ENCODE data around the gene TGM2.
"Not testable (repeated sequence)": the region's sequence is repeated elsewhere in the genome, so short reads cannot be mapped to it uniquely, and the experiment has no call there.

TGM2 gene

GRCh38 chr20:38112261-38112929 is 52.7 kb downstream of the TGM2 start:
- in situ Hi-C loops (cut with HindIII; ENCODE audit: low pct_ligation_motif_present, low pct_unique_long_range_greater_than_20kb, low sequenced_read_pairs), result no loop called here

GRCh38 chr20:38111366-38112232 is 53.5 kb downstream of the TGM2 start:
- in situ Hi-C loops (cut with HindIII; ENCODE audit: low pct_ligation_motif_present, low pct_unique_long_range_greater_than_20kb, low sequenced_read_pairs), result no loop called here

More at GRCh38 chr20:38112261-38112929, 52.7 kb downstream of the TGM2 start:
- DNase-seq, result no peak

GRCh38 chr20:38110525-38111178 is 54.4 kb downstream of the TGM2 start:
- in situ Hi-C loops (cut with HindIII; ENCODE audit: low pct_ligation_motif_present, low pct_unique_long_range_greater_than_20kb, low sequenced_read_pairs), result no loop called here
- no peak for DNase-seq

More at GRCh38 chr20:38111366-38112232, 53.5 kb downstream of the TGM2 start:
- no peak for DNase-seq

- in situ Hi-C loops (cut with HindIII; ENCODE audit: low pct_ligation_motif_present, low pct_unique_long_range_greater_than_20kb, low sequenced_read_pairs), result no loop called here
- DNase-seq, result peak; percentile 50
These were observed 55.2 kb downstream of the TGM2 start for GRCh38 chr20:38109591-38110524.

- in situ Hi-C loops (cut with HindIII; ENCODE audit: low pct_ligation_motif_present, low pct_unique_long_range_greater_than_20kb, low sequenced_read_pairs), result no loop called here
- DNase-seq, result no peak
These were observed 56.0 kb downstream of the TGM2 start for GRCh38 chr20:38108986-38109541.

GRCh38 chr20:38108438-38108985 is 56.6 kb downstream of the TGM2 start:
- in situ Hi-C loops (cut with HindIII; ENCODE audit: low pct_ligation_motif_present, low pct_unique_long_range_greater_than_20kb, low sequenced_read_pairs), result no loop called here
- no peak for DNase-seq

GRCh38 chr20:38107916-38108315 is 57.2 kb downstream of the TGM2 start:
- in situ Hi-C loops (cut with HindIII; ENCODE audit: low pct_ligation_motif_present, low pct_unique_long_range_greater_than_20kb, low sequenced_read_pairs); DNase-seq: not testable (repeated sequence)

- DNase-seq; in situ Hi-C loops (cut with HindIII; ENCODE audit: low pct_ligation_motif_present, low pct_unique_long_range_greater_than_20kb, low sequenced_read_pairs): not testable (repeated sequence)
These were observed 57.7 kb downstream of the TGM2 start for GRCh38 chr20:38107386-38107785.

- no peak for DNase-seq
- in situ Hi-C loops (cut with HindIII; ENCODE audit: low pct_ligation_motif_present, low pct_unique_long_range_greater_than_20kb, low sequenced_read_pairs), result no loop called here
These were observed 58.6 kb downstream of the TGM2 start for GRCh38 chr20:38106461-38106860.

GRCh38 chr20:38104285-38104684 is 60.8 kb downstream of the TGM2 start:
- in situ Hi-C loops (cut with HindIII; ENCODE audit: low pct_ligation_motif_present, low pct_unique_long_range_greater_than_20kb, low sequenced_read_pairs), result no loop called here
- no peak for DNase-seq

GRCh38 chr20:38102206-38102605 is 62.9 kb downstream of the TGM2 start:
- in situ Hi-C loops (cut with HindIII; ENCODE audit: low pct_ligation_motif_present, low pct_unique_long_range_greater_than_20kb, low sequenced_read_pairs); DNase-seq: not testable (repeated sequence)

GRCh38 chr20:38098952-38099351 is 66.1 kb downstream of the TGM2 start:
- in situ Hi-C loops (cut with HindIII; ENCODE audit: low pct_ligation_motif_present, low pct_unique_long_range_greater_than_20kb, low sequenced_read_pairs), result no loop called here
- no peak for DNase-seq

GRCh38 chr20:38095017-38095686 is 69.9 kb downstream of the TGM2 start:
- in situ Hi-C loops (cut with HindIII; ENCODE audit: low pct_ligation_motif_present, low pct_unique_long_range_greater_than_20kb, low sequenced_read_pairs), result no loop called here
- DNase-seq, result no peak

- in situ Hi-C loops (cut with HindIII; ENCODE audit: low pct_ligation_motif_present, low pct_unique_long_range_greater_than_20kb, low sequenced_read_pairs), result no loop called here
- peak; percentile 47 for DNase-seq
These were observed 70.6 kb downstream of the TGM2 start for GRCh38 chr20:38094373-38094891.

GRCh38 chr20:38093641-38094077 is 71.4 kb downstream of the TGM2 start:
- in situ Hi-C loops (cut with HindIII; ENCODE audit: low pct_ligation_motif_present, low pct_unique_long_range_greater_than_20kb, low sequenced_read_pairs), result no loop called here
- no peak for DNase-seq

GRCh38 chr20:38092915-38093314 is 72.2 kb downstream of the TGM2 start:
- DNase-seq, result no peak
- in situ Hi-C loops (cut with HindIII; ENCODE audit: low pct_ligation_motif_present, low pct_unique_long_range_greater_than_20kb, low sequenced_read_pairs), result no loop called here

- no peak for DNase-seq
- in situ Hi-C loops (cut with HindIII; ENCODE audit: low pct_ligation_motif_present, low pct_unique_long_range_greater_than_20kb, low sequenced_read_pairs), result no loop called here
These were observed 72.7 kb downstream of the TGM2 start for GRCh38 chr20:38092260-38092857.
